GM18511 (cell line): ENCODE measurements around the gene FAM72B.
"Not testable (repeated sequence)": the region's sequence is repeated elsewhere in the genome, so short reads cannot be mapped to it uniquely, and the experiment has no call there.

ENCODE experiments used
- ATAC-seq: cut with Tn5 transposase; IDR thresholded peaks from one replicate; pipeline ENCODE4 v1.9.1; 2021; ENCODE audit warnings: mild to moderate bottlenecking, moderate library complexity; ENCODE audit not compliant: unreplicated experiment

Gene FAM72B

GRCh38 chr1:121200985-121201981 lies 17.1 kb upstream of the FAM72B start:
- ATAC-seq = not testable (repeated sequence)

GRCh38 chr1:121200232-121200631 lies 16.1 kb upstream of the FAM72B start:
- ATAC-seq = not testable (repeated sequence)

- ATAC-seq = not testable (repeated sequence)
These were observed 15.6 kb upstream of the FAM72B start for GRCh38 chr1:121199763-121200162.

GRCh38 chr1:121197095-121197882 lies 13.1 kb upstream of the FAM72B start:
- ATAC-seq = not testable (repeated sequence)

GRCh38 chr1:121192512-121192911 lies 8.4 kb upstream of the FAM72B start:
- not testable (repeated sequence) for ATAC-seq

GRCh38 chr1:121187914-121188313 lies 3.8 kb upstream of the FAM72B start:
- ATAC-seq = not testable (repeated sequence)

GRCh38 chr1:121186191-121186590 lies 2.1 kb upstream of the FAM72B start:
- ATAC-seq = not testable (repeated sequence)

- peak; percentile 7 for ATAC-seq
These were observed 1.1 kb upstream of the FAM72B start for GRCh38 chr1:121185140-121185708.

- not testable (repeated sequence) for ATAC-seq
These were observed 273 bp downstream of the FAM72B start for GRCh38 chr1:121183867-121184266.

GRCh38 chr1:121178197-121178596 lies 5.9 kb downstream of the FAM72B start:
- ATAC-seq = not testable (repeated sequence)

GRCh38 chr1:121176649-121177048 lies 7.5 kb downstream of the FAM72B start:
- not testable (repeated sequence) for ATAC-seq

- not testable (repeated sequence) for ATAC-seq
These were observed 15.9 kb downstream of the FAM72B start for GRCh38 chr1:121168152-121168668.

GRCh38 chr1:121167225-121167738 lies 16.9 kb downstream of the FAM72B start:
- ATAC-seq = not testable (repeated sequence)

GRCh38 chr1:121165296-121165695 lies 18.8 kb downstream of the FAM72B start:
- not testable (repeated sequence) for ATAC-seq

- not testable (repeated sequence) for ATAC-seq
These were observed 20.0 kb downstream of the FAM72B start for GRCh38 chr1:121163850-121164757.

- not testable (repeated sequence) for ATAC-seq
These were observed 22.8 kb downstream of the FAM72B start for GRCh38 chr1:121161199-121161901.

GRCh38 chr1:121160118-121160517 lies 24.0 kb downstream of the FAM72B start:
- ATAC-seq = not testable (repeated sequence)

- not testable (repeated sequence) for ATAC-seq
These were observed 26.5 kb downstream of the FAM72B start for GRCh38 chr1:121157609-121158008.
